CD14-positive monocyte (primary cell): ENCODE data around the gene TNPO3. TPM values are rescaled to one million over a fixed set of nuclear protein-coding genes. Genes with fewer than 3 reads are reported as not detected.

Experiments
- DNase-seq, 3 donors: peaks; one replicate each; pipeline ENCODE4 v3.0.0-alpha.2; 2011 to 2022
- H2AFZ ChIP-seq: 2 replicates; pipeline ENCODE4 v1.6.0; 2012; ENCODE audit warnings: mild to moderate bottlenecking, low read depth, low read length, inconsistent platforms; ENCODE audit not compliant: insufficient read depth, poor library complexity, severe bottlenecking
- H3K27ac ChIP-seq, 2 donors: 1 replicate in 1 of 2; 2 replicates in 1 of 2; pipeline ENCODE4 v1.5.1; 2012 to 2013; ENCODE audit warnings: low read length in 2 of 2, control low read depth in 1 of 2, inconsistent platforms in 1 of 2, low read depth in 1 of 2, mild to moderate bottlenecking in 1 of 2
- H3K27me3 ChIP-seq, 2 donors: one replicate each; pipeline versions ENCODE4 v1.6.0 to v1.6.1; 2011 to 2013; ENCODE audit warnings: low read length in 2 of 2; ENCODE audit not compliant: control insufficient read depth in 2 of 2, insufficient read depth in 2 of 2
- H3K36me3 ChIP-seq, 2 donors: replicated peaks in 1 of 2; 1 replicate in 1 of 2; 2 replicates in 1 of 2; pipeline versions ENCODE4 v1.5.1 to v1.6.1; 2012 to 2013; ENCODE audit warnings: low read length in 2 of 2, control low read depth in 1 of 2, inconsistent platforms in 1 of 2, mild to moderate bottlenecking in 1 of 2; ENCODE audit not compliant: insufficient read depth in 2 of 2, control insufficient read depth in 1 of 2
- H3K4me1 ChIP-seq, 2 donors: 1 replicate in 1 of 2; 2 replicates in 1 of 2; pipeline versions ENCODE4 v1.5.1 to v1.6.1; 2012 to 2013; ENCODE audit warnings: low read length in 2 of 2, control low read depth in 1 of 2, inconsistent platforms in 1 of 2, mild to moderate bottlenecking in 1 of 2, moderate library complexity in 1 of 2; ENCODE audit not compliant: insufficient read depth in 2 of 2, control insufficient read depth in 1 of 2
- H3K4me2 ChIP-seq: replicated peaks from 2 replicates; pipeline ENCODE3; 2012; ENCODE audit warnings: low read length, moderate library complexity, mild to moderate bottlenecking; ENCODE audit not compliant: poor library complexity, severe bottlenecking; ENCODE audit errors: extremely low read depth
- H3K4me3 ChIP-seq, 3 experiments: fragments of 200-600 bp in 1 of 3; sonication (generic) in 1 of 3; replicated peaks in 1 of 3; 1 replicate in 2 of 3; 2 replicates in 1 of 3; pipeline ENCODE4 v1.5.1; 2011 to 2013; ENCODE audit warnings: low read length in 3 of 3, mild to moderate bottlenecking in 3 of 3, control low read depth in 2 of 3, low read depth in 2 of 3, inconsistent platforms in 1 of 3, moderate library complexity in 1 of 3
- H3K79me2 ChIP-seq: 2 replicates; pipeline ENCODE4 v1.6.0; 2012; ENCODE audit warnings: mild to moderate bottlenecking, control low read depth, inconsistent platforms, low read length, moderate library complexity; ENCODE audit not compliant: insufficient read depth
- H3K9ac ChIP-seq: 2 replicates; pipeline ENCODE4 v1.6.0; 2017; ENCODE audit warnings: low read length, mild to moderate bottlenecking; ENCODE audit not compliant: insufficient read depth, poor library complexity, severe bottlenecking
- H3K9me3 ChIP-seq, 2 donors: replicated peaks in 1 of 2; 1 replicate in 1 of 2; 2 replicates in 1 of 2; pipeline versions ENCODE4 v1.5.1 to v1.6.1; 2012 to 2013; ENCODE audit warnings: low read length in 2 of 2, control low read depth in 1 of 2; ENCODE audit not compliant: control insufficient read depth in 1 of 2, insufficient read depth in 1 of 2
- H4K20me1 ChIP-seq: 2 replicates; pipeline ENCODE4 v1.6.0; 2012; ENCODE audit warnings: mild to moderate bottlenecking, low read length, control low read depth, moderate library complexity; ENCODE audit not compliant: insufficient read depth
- H3K27ac Mint-ChIP-seq, 7 donors: one replicate each; pipeline ENCODE4 v1.8.0; 2020; ENCODE audit warnings: mild to moderate bottlenecking in 7 of 7, mixed read lengths in 7 of 7, moderate library complexity in 6 of 7, inconsistent platforms in 2 of 7
- H3K27me3 Mint-ChIP-seq, 3 donors: one replicate each; pipeline ENCODE4 v1.8.0; 2021 to 2022; ENCODE audit warnings: low read depth in 3 of 3, mild to moderate bottlenecking in 3 of 3, mixed read lengths in 3 of 3, moderate library complexity in 3 of 3, inconsistent platforms in 1 of 3
- H3K36me3 Mint-ChIP-seq, 2 donors: one replicate each; pipeline ENCODE4 v1.8.0; 2020; ENCODE audit warnings: mixed read lengths in 2 of 2, inconsistent platforms in 1 of 2, mild to moderate bottlenecking in 1 of 2
- H3K4me1 Mint-ChIP-seq: one replicate; pipeline ENCODE4 v1.8.0; 2020; ENCODE audit warnings: mild to moderate bottlenecking, mixed read lengths
- H3K4me3 Mint-ChIP-seq, 2 donors: one replicate each; pipeline ENCODE4 v1.8.0; 2020; ENCODE audit warnings: mild to moderate bottlenecking in 2 of 2, mixed read lengths in 2 of 2, moderate library complexity in 1 of 2
- H3K9me3 Mint-ChIP-seq, 7 donors: one replicate each; pipeline ENCODE4 v1.8.0; 2020 to 2022; ENCODE audit warnings: mixed read lengths in 7 of 7, mild to moderate bottlenecking in 6 of 7, moderate library complexity in 6 of 7, inconsistent platforms in 2 of 7
- CTCF ChIP-seq: fragments of 200-600 bp; IDR thresholded peaks from one replicate; pipeline ENCODE4 v1.8.0; 2022; ENCODE audit warnings: antibody characterized with exemption, mild to moderate bottlenecking
- WGBS: methylation state at CpG from one replicate; pipeline ENCODE4 v1.1.5; 2013; ENCODE audit warnings: missing lambda C conversion rate; ENCODE audit not compliant: insufficient coverage; 5-methylcytosine and 5-hydroxymethylcytosine counted together
- intact Hi-C, 2 donors: fragments of 100-400 bp; cut with micrococcal nuclease; formaldehyde crosslinking; loops; one replicate each; pipeline versions ENCODE4 v1.15.0 to v1.15.1; 2023
- polyA plus RNA-seq, 3 donors: library from polyadenylated mRNA; depleted of rRNA in 1 of 3; unstranded in 2 of 3; stranded (reverse) in 1 of 3; fragments of 300-500 nt in 2 of 3; fragments of >200 nt in 1 of 3; fragmentation: Illumina TruSeq in 2 of 3; gene quantifications; 1 replicate in 2 of 3; 2 replicates in 1 of 3; pipeline ENCODE4 v1.2.3, GENCODE V29; 2012 to 2021

TNPO3 gene
- polyA plus RNA-seq, 3 donors: 17.0 to 23.8 (median 19.7) TPM

DNA sequence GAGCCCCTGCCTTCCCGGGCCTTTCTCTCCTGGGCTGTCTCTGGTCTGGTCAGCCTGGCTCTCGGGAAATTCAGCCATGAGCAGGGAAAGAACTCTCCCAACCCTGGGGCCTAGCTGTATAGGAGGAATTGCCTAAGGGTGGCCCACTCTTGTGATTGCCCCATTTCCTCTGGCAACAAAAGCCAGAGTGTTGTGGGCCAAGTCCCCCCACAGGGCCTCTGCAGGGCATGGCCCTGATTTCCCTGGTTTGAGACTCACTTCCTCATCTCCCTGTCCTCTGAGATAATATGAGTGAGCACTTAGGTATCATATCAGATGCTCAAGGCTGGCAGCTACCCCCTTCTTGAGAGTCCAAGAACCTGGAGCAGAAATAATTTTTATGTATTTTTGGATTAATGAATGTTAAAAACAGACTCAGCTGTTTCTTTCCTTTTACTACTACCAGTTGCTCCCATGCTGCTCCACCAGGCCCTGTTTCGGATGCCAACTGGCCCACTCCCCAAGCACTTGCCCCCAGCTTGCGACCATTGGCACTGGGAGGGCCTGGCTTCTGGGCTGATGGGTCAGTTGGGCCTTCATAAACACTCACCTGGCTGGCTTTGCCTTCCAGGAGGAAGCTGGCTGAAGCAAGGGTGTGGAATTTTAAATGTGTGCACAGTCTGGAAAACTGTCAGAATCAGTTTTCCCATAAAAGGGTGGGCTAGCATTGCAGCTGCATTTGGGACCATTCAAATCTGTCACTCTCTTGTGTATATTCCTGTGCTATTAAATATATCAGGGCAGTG lies 105.7 kb downstream of the TNPO3 start:
- peak overlapping the region in 1 of 3 experiments; percentile 46 for H3K4me3 ChIP-seq
- peaks cover 63% of the 10 kb centered on the region for H3K79me2 ChIP-seq
- no peaks in the 10 kb centered on the region for H3K9me3 Mint-ChIP-seq
- peak overlapping the region; percentile 44 for H3K9ac ChIP-seq
- peaks cover 0 to 1% (median 0%) of the 10 kb centered on the region in 3 donors for H3K27me3 Mint-ChIP-seq
- H2AFZ ChIP-seq: no peak overlapping the region
- H3K36me3 ChIP-seq: peaks cover 85 to 98% of the 10 kb centered on the region in 2 donors
- peak overlapping the region; percentile 44 to 56 for H3K27ac ChIP-seq
- DNase-seq: peak in 2 of 3 donors; percentile 51 to 52
- H3K9me3 ChIP-seq: no peaks in the 10 kb centered on the region
- H3K4me1 ChIP-seq: peaks cover 54 to 59% of the 10 kb centered on the region in 2 donors
- TF ChIP-seq CTCF: no peak
- peak overlapping the region in 6 of 7 donors; percentile 40 to 91 (median 82) for H3K27ac Mint-ChIP-seq
- H4K20me1 ChIP-seq: peaks cover 87% of the 10 kb centered on the region
- H3K36me3 Mint-ChIP-seq: peaks cover 85 to 91% of the 10 kb centered on the region in 2 donors
- WGBS: no CpG with 5 or more reads among the region's 4 CpGs
- intact Hi-C loops: loop anchor here (5.0 to 10.0 kb wide), 2 partner anchors 42 to 1574 kb away; no protein-coding TSS in a partner anchor
- H3K4me3 Mint-ChIP-seq: peak overlapping the region; percentile 55 to 57
- no peaks in the 10 kb centered on the region for H3K27me3 ChIP-seq
- peak overlapping the region; percentile 45 for H3K4me2 ChIP-seq
- H3K4me1 Mint-ChIP-seq: peaks cover 59% of the 10 kb centered on the region

GRCh38 chr7:128948312-128948973 lies 106.5 kb downstream of the TNPO3 start:
- WGBS: 26% methylated on average over 9 of the region's 12 CpGs
- no peaks in the 10 kb centered on the region for H3K9me3 Mint-ChIP-seq
- H2AFZ ChIP-seq: no peak overlapping the region
- H3K4me3 Mint-ChIP-seq: peak overlapping the region in 1 of 2 donors; percentile 55
- H3K36me3 ChIP-seq: peaks cover 85 to 93% of the 10 kb centered on the region in 2 donors
- H3K4me1 Mint-ChIP-seq: peaks cover 64% of the 10 kb centered on the region
- H3K4me2 ChIP-seq: peak overlapping the region; percentile 45
- H3K9ac ChIP-seq: peak overlapping the region; percentile 44
- no peaks in the 10 kb centered on the region for H3K9me3 ChIP-seq
- peaks cover 70% of the 10 kb centered on the region for H3K79me2 ChIP-seq
- intact Hi-C loops: loop anchor here (5.0 to 10.0 kb wide), 2 partner anchors 41 to 1574 kb away; no protein-coding TSS in a partner anchor
- H3K27me3 Mint-ChIP-seq: no peaks in the 10 kb centered on the region
- DNase-seq: no peak
- H3K4me3 ChIP-seq: peak overlapping the region in 1 of 3 experiments; percentile 46
- no peaks in the 10 kb centered on the region for H3K27me3 ChIP-seq
- H3K27ac Mint-ChIP-seq: peak overlapping the region; percentile 40 to 91 (median 87)
- H3K4me1 ChIP-seq: peaks cover 61 to 65% of the 10 kb centered on the region in 2 donors
- peaks cover 78 to 88% of the 10 kb centered on the region in 2 donors for H3K36me3 Mint-ChIP-seq
- H4K20me1 ChIP-seq: peaks cover 91% of the 10 kb centered on the region
- H3K27ac ChIP-seq: peak overlapping the region; percentile 44 to 56
- TF ChIP-seq CTCF: no peak
